GM10266 (cell line): ENCODE data around the gene ZNF654.
"Not testable (repeated sequence)": the region's sequence is repeated elsewhere in the genome, so short reads cannot be mapped to it uniquely, and the experiment has no call there.

ENCODE experiments used
- DNase-seq: peaks from one replicate; pipeline ENCODE4 v3.0.0; 2012; ENCODE audit errors: extremely low spot score
- CTCF ChIP-seq: IDR thresholded peaks from 2 replicates; pipeline ENCODE4 v1.5.1; 2012; ENCODE audit warnings: mild to moderate bottlenecking, low read depth; ENCODE audit not compliant: control insufficient read depth, insufficient read depth; ENCODE audit errors: missing control alignments

Gene ZNF654

GRCh38 chr3:88058581-88059379 lies at the start of gene ZNF654, which contains the start of gene CGGBP1:
Gene ZNF654, plus strand, starts transcription at chr3:88059255. Its CDS starts 65 bp downstream, at chr3:88059320.
Gene CGGBP1, minus strand, starts transcription at chr3:88059005. Its CDS starts 3,029 bp downstream, at chr3:88055976.
- peak; percentile 94 for DNase-seq
- TF ChIP-seq CTCF: no peak

- TF ChIP-seq CTCF: no peak
- DNase-seq: no peak
These were observed 48.2 kb upstream of the ZNF654 start for GRCh38 chr3:88010810-88011209.

- TF ChIP-seq CTCF: no peak
- DNase-seq: no peak
These were observed 45.5 kb upstream of the ZNF654 start for GRCh38 chr3:88013592-88013991.

GRCh38 chr3:88015656-88016055 lies 43.4 kb upstream of the ZNF654 start:
- DNase-seq: not testable (repeated sequence)

GRCh38 chr3:88019024-88019423 lies 40.0 kb upstream of the ZNF654 start:
- TF ChIP-seq CTCF: no peak
- DNase-seq: no peak

- no peak for DNase-seq
- no peak for TF ChIP-seq CTCF
These were observed 34.0 kb upstream of the ZNF654 start for GRCh38 chr3:88025001-88025552.

- no peak for TF ChIP-seq CTCF
- DNase-seq: no peak
These were observed 30.2 kb upstream of the ZNF654 start for GRCh38 chr3:88028876-88029275.
